K562 (cell line): Measurements from ENCODE around the gene PTPRM. TPM values are rescaled to one million over a fixed set of nuclear protein-coding genes. Genes with fewer than 3 reads are reported as not detected.

Experiments
- ATAC-seq: fragments of 200-7000 bp; cut with Tn5 transposase; 3 replicates; pipeline ENCODE4 v1.9.1; 2020; ENCODE audit warnings: moderate library complexity
- BruUV-seq: library from RNA; stranded (reverse); fragments of 400-500 nt; replicated peaks from 2 replicates; lab custom pipeline; 2021; lab: Mats Ljungman, UMichigan
- CTCF ChIA-PET: fragments of 300-600 bp; formaldehyde crosslinking; extraction: SDS; loops from one replicate; lab custom pipeline; 2021; ENCODE audit warnings: low intra/inter-chr PET ratio; lab: Yijun Ruan, JAX
- POLR2A ChIA-PET: fragments of 300-600, 350-650 bp; sonication (Branson Sonifier 250); formaldehyde crosslinking; extraction: SDS; loops from one replicate; lab custom pipeline; 2021; ENCODE audit warnings: antibody characterized with exemption, inconsistent platforms; lab: Yijun Ruan, JAX
- DNase-seq, 4 experiments: peaks; one replicate each; pipeline versions ENCODE4 v3.0.0 to v3.0.0-alpha.2; 2011 to 2018; ENCODE audit warnings: low spot score in 3 of 4, mixed read lengths in 3 of 4; ENCODE audit errors: extremely low read depth in 1 of 4
- FAIRE-seq: peaks from 2 replicates; lab custom pipeline; 2011; peaks lifted over from hg19 to GRCh38; lab: Jason Lieb, UNC
- H2AFZ ChIP-seq: 2 replicates; pipeline ENCODE4 v1.6.0; 2011; ENCODE audit warnings: low read depth, low read length, control low read depth, inconsistent platforms
- H3K27ac ChIP-seq: fragments of 200-600 bp; 3 replicates; pipeline ENCODE4 v1.8.0; 2011; ENCODE audit warnings: low read depth, mild to moderate bottlenecking, control low read depth, inconsistent platforms, low read length, moderate library complexity, mixed read lengths; ENCODE audit errors: extremely low read depth
- H3K27me3 ChIP-seq, 2 experiments: fragments of 300-600 bp in 1 of 2; 2 replicates in 1 of 2; 3 replicates in 1 of 2; pipeline versions ENCODE4 v1.6.0 to v1.8.0; 2011; ENCODE audit warnings: inconsistent platforms in 2 of 2, low read length in 2 of 2, mild to moderate bottlenecking in 1 of 2, mixed read lengths in 1 of 2, moderate library complexity in 1 of 2; ENCODE audit not compliant: control insufficient read depth in 2 of 2, insufficient read depth in 2 of 2
- H3K36me3 ChIP-seq: fragments of 300-600 bp; 3 replicates; pipeline ENCODE4 v1.8.0; 2011; ENCODE audit warnings: mild to moderate bottlenecking, low read length, inconsistent platforms; ENCODE audit not compliant: control insufficient read depth, insufficient read depth
- H3K4me1 ChIP-seq, 2 experiments: fragments of 200-600 bp in 1 of 2; replicated peaks in 1 of 2; 2 replicates in 1 of 2; 3 replicates in 1 of 2; pipeline versions ENCODE4 v1.5.1 to v1.8.0; 2011; ENCODE audit warnings: inconsistent platforms in 2 of 2, low read length in 2 of 2, mild to moderate bottlenecking in 1 of 2, mixed read lengths in 1 of 2, moderate library complexity in 1 of 2; ENCODE audit not compliant: control insufficient read depth in 2 of 2, insufficient read depth in 2 of 2
- H3K4me2 ChIP-seq: 2 replicates; pipeline ENCODE4 v1.6.1; 2011; ENCODE audit warnings: low read length, control low read depth, inconsistent platforms, mixed read lengths; ENCODE audit not compliant: insufficient read depth
- H3K4me3 ChIP-seq: fragments of 200-600 bp; sonication (generic), shearing (Covaris generic); 2 replicates; pipeline ENCODE4 v1.5.1; 2016; ENCODE audit warnings: control low read depth, inconsistent platforms
- H3K79me2 ChIP-seq: fragments of 200-600 bp; 3 replicates; pipeline ENCODE4 v1.8.0; 2011; ENCODE audit warnings: low read length, inconsistent platforms; ENCODE audit not compliant: control insufficient read depth, insufficient read depth
- H3K9ac ChIP-seq, 2 experiments: 2 replicates each; pipeline versions ENCODE4 v1.6.0 to v1.6.1; 2011; ENCODE audit warnings: low read depth in 2 of 2, low read length in 2 of 2, control low read depth in 1 of 2, inconsistent platforms in 1 of 2, mild to moderate bottlenecking in 1 of 2, mixed read lengths in 1 of 2; ENCODE audit not compliant: insufficient read depth in 1 of 2
- H3K9me1 ChIP-seq: one replicate; pipeline ENCODE4 v1.6.0; 2011; ENCODE audit warnings: inconsistent platforms, mild to moderate bottlenecking, low read length, moderate library complexity; ENCODE audit not compliant: control insufficient read depth, insufficient read depth
- H3K9me3 ChIP-seq: replicated peaks from 2 replicates; pipeline ENCODE4 v1.5.1; 2011; ENCODE audit warnings: low read depth, low read length, inconsistent platforms; ENCODE audit not compliant: control insufficient read depth, insufficient read depth
- H4K20me1 ChIP-seq: replicated peaks from 2 replicates; pipeline ENCODE4 v1.6.1; 2011; ENCODE audit warnings: low read length, inconsistent platforms, mixed read lengths; ENCODE audit not compliant: control insufficient read depth, insufficient read depth
- FIP1L1 ChIP-seq: fragments of 200-400 bp; formaldehyde crosslinking; IDR thresholded peaks from 2 replicates; pipeline ENCODE4 v1.6.1; 2018; ENCODE audit warnings: mild to moderate bottlenecking, low read depth, low read length; ENCODE audit not compliant: poor library complexity, severe bottlenecking
- HDAC1 ChIP-seq, 2 experiments: fragments of 450-650 bp; IDR thresholded peaks; 2 replicates each; pipeline ENCODE4 v1.6.1; 2016 to 2017; ENCODE audit warnings: inconsistent platforms in 1 of 2, mild to moderate bottlenecking in 1 of 2, moderate library complexity in 1 of 2
- HLTF ChIP-seq: fragments of 450-650 bp; IDR thresholded peaks from 2 replicates; pipeline ENCODE4 v1.6.1; 2016
- HNRNPH1 ChIP-seq: fragments of 200-400 bp; formaldehyde crosslinking; optimal IDR thresholded peaks from 2 replicates; pipeline ENCODE3; 2017; ENCODE audit warnings: low read depth, mild to moderate bottlenecking, low read length, moderate library complexity
- KLF13 ChIP-seq: fragments of 450-650 bp; IDR thresholded peaks from 2 replicates; pipeline ENCODE4 v1.6.1; 2016; ENCODE audit warnings: missing genetic modification characterization, low read depth, mild to moderate bottlenecking, missing compliant biosample characterization, moderate library complexity, borderline replicate concordance
- LEF1 ChIP-seq: fragments of 450-650 bp; IDR thresholded peaks from 2 replicates; pipeline ENCODE4 v1.6.1; 2016; ENCODE audit warnings: mild to moderate bottlenecking
- MECOM ChIP-seq: fragments of 250-450 bp; sonication (Bioruptor Pico); IDR thresholded peaks from 2 replicates; pipeline ENCODE4 v1.8.0; 2022; ENCODE audit warnings: inconsistent platforms
- PPARD ChIP-seq: fragments of 250-450 bp; sonication (Bioruptor Pico); IDR thresholded peaks from 2 replicates; pipeline ENCODE4 v1.8.0; 2022; ENCODE audit warnings: inconsistent platforms, mild to moderate bottlenecking, moderate library complexity
- SETDB1 ChIP-seq: IDR thresholded peaks from one replicate; pipeline ENCODE4 v1.6.1; 2012; ENCODE audit warnings: low read length, control low read depth, inconsistent platforms
- SNIP1 ChIP-seq: fragments of 450-650 bp; IDR thresholded peaks from 2 replicates; pipeline ENCODE4 v1.7.1; 2017; ENCODE audit warnings: low read depth, mild to moderate bottlenecking
- U2AF2 ChIP-seq: fragments of 200-400 bp; formaldehyde crosslinking; optimal IDR thresholded peaks from 2 replicates; pipeline ENCODE3; 2017; ENCODE audit warnings: low read depth, mild to moderate bottlenecking, low read length
- ZFP30 ChIP-seq: fragments of 250-450 bp; sonication (Bioruptor Pico); IDR thresholded peaks from 2 replicates; pipeline ENCODE4 v1.8.0; 2022; ENCODE audit warnings: moderate library complexity, mild to moderate bottlenecking, inconsistent platforms, borderline replicate concordance
- ZKSCAN3 ChIP-seq: fragments of 250-450 bp; sonication (Bioruptor Pico); IDR thresholded peaks from 2 replicates; pipeline ENCODE4 v1.4.0; 2020
- ZNF121 ChIP-seq: sonication (generic); formaldehyde crosslinking; conservative IDR thresholded peaks from 2 replicates; pipeline ENCODE4 v1.8.0; 2022; ENCODE audit warnings: missing genetic modification reagents
- ZNF830 ChIP-seq: fragments of 250-450 bp; sonication (Bioruptor Pico); IDR thresholded peaks from 2 replicates; pipeline ENCODE4 v1.5.0; 2021; ENCODE audit warnings: mild to moderate bottlenecking
- ZSCAN32 ChIP-seq: fragments of 450-650 bp; formaldehyde crosslinking; IDR thresholded peaks from 2 replicates; pipeline ENCODE4 v1.4.0; 2020; ENCODE audit warnings: mild to moderate bottlenecking, moderate library complexity
- WGBS: fragments of 100-300 bp; shearing (Covaris generic); methylation state at CpG from one replicate; pipeline ENCODE4 v1.1.6; 2016; ENCODE audit warnings: low coverage, mixed read lengths; ENCODE audit not compliant: insufficient coverage; ENCODE audit errors: missing lambda C conversion rate; 5-methylcytosine and 5-hydroxymethylcytosine counted together
- in situ Hi-C: fragments of 300-500 bp; cut with MboI; formaldehyde crosslinking; loops from 4 replicates; pipeline ENCODE4 v1.15.0; 2018; ENCODE audit warnings: inconsistent platforms, mixed read lengths
- intact Hi-C: fragments of 100-400 bp; cut with micrococcal nuclease; formaldehyde crosslinking; loops from 2 replicates; pipeline ENCODE4 v1.14.2; 2022
- polyA plus RNA-seq, 8 experiments: library from polyadenylated mRNA; depleted of rRNA in 4 of 8; stranded (reverse) in 5 of 8; unstranded in 3 of 8; fragments of >200 nt; fragmentation: Nextera tagmentation in 2 of 8; fragmentation: Illumina TruSeq in 1 of 8; extraction: Ambion mirVana in 2 of 8; extraction: Trizol in 1 of 8; gene quantifications; 2 replicates each; pipeline versions ENCODE4 v1.2.1 to v1.2.3, GENCODE V29; 2011 to 2014; ENCODE audit warnings: inconsistent platforms in 1 of 8, missing spikeins in 1 of 8
- total RNA-seq, 7 experiments: library from RNA; depleted of rRNA in 6 of 7; stranded (reverse); fragments of >200 nt in 6 of 7; fragmentation: Illumina TruSeq in 2 of 7; extraction: Trizol in 2 of 7; gene quantifications; 2 replicates each; pipeline versions ENCODE4 v1.2.1 to v1.2.3, GENCODE V29; 2011 to 2021; ENCODE audit warnings: low replicate concordance in 1 of 7
- TF ChIP-seq, protein P1 (sequence below): fragments of 450-650 bp; IDR thresholded peaks from 2 replicates; pipeline ENCODE4 v1.6.1; 2016; ENCODE audit warnings: low read depth, mild to moderate bottlenecking, moderate library complexity

The PTPRM gene
- total and polyA plus RNA-seq, 9 of the 15 experiments (the other 6 are each of a cell fraction or from before 2014, with no cell fraction given), result 0.03 to 0.16 (median 0.08) TPM; not detected in 3

DNA sequence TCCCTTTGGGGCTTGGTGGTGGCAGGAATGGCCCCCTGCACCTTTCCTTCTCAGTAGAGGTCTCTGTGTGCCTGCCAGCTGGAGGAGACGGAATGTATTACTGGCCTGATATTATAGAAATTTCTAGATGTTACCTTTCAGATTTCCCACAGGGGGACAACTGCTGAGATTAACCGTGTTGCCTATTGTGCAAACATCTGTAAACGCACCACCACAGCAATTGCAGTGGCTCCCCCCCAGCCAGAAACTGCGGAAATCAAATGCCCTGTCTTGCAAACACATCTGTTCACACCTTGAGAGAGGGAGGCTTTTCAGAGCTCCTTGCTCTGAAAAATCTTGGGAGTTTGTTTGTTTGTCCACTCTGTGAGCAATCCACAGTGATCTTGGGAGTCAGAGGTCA is 772.1 kb downstream of the PTPRM start:
- Histone ChIP-seq H3K4me3 (no peak overlapping the region), H4K20me1 (no peaks in the 10 kb centered on the region), H3K27ac (no peak overlapping the region), H3K4me2 (no peak overlapping the region), H3K9ac (no peak overlapping the region), H3K79me2 (no peaks in the 10 kb centered on the region), H2AFZ (no peak overlapping the region), H3K9me3 (no peaks in the 10 kb centered on the region), H3K36me3 (no peaks in the 10 kb centered on the region), H3K27me3 (peaks cover 5 to 31% of the 10 kb centered on the region in 2 experiments; a peak in 2 of 5 replicates), H3K9me1 (no peaks in the 10 kb centered on the region), H3K4me1 (no peaks in the 10 kb centered on the region)
- WGBS, result 0% methylated on average over 4 of the region's 4 CpGs
- CTCF ChIA-PET, result no interaction called here
- BruUV-seq, result no TSS peak
- TF ChIP-seq SETDB1 (no peak), ZNF121 (CRISPR knock-in tag) (no peak), SNIP1 (no peak), ZNF830 (CRISPR knock-in tag) (no peak)
- DNase-seq (no peak), ATAC-seq (no peak), FAIRE-seq (no peak)
- intact Hi-C loops (no loop called here), in situ Hi-C loops (no loop called here)
- POLR2A ChIA-PET, result no interaction called here

DNA sequence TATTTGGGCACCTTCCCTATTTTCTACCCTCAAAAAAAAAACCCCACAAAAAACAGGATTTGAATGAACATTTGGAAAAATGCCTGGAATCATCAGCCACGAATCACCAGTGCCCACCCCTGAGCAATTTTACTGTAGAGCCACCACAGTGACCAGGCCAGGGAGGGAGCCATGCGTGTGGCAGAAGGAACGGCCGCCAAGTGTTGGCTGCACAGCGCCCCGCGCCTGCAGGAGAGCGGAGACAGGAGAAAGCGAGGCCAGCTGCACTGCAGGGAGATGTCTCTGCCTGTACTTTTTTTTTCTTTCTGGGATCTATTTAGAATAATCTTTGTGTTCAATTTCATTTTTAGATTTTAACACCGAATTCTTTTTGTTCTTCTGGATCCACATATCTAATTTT is 772.8 kb downstream of the PTPRM start:
- Histone ChIP-seq H3K27me3 (peaks cover 5 to 24% of the 10 kb centered on the region in 2 experiments; a peak in 2 of 5 replicates), H3K9me3 (no peaks in the 10 kb centered on the region), H3K36me3 (no peaks in the 10 kb centered on the region), H3K79me2 (no peaks in the 10 kb centered on the region), H3K9me1 (no peaks in the 10 kb centered on the region), H3K4me1 (no peaks in the 10 kb centered on the region), H3K4me2 (no peak overlapping the region), H3K9ac (no peak overlapping the region), H3K27ac (no peak overlapping the region), H4K20me1 (no peaks in the 10 kb centered on the region), H2AFZ (no peak overlapping the region), H3K4me3 (no peak overlapping the region)
- WGBS, result under 1% methylated on average over 10 of the region's 10 CpGs
- DNase-seq (no peak), ATAC-seq (0 out of 3 replicates have a peak, but pooled peaks have one; percentile 38), FAIRE-seq (no peak)
- no TSS peak for BruUV-seq
- in situ Hi-C loops (no loop called here), intact Hi-C loops (no loop called here)
- POLR2A ChIA-PET, result interaction anchor here (1.1 kb wide), 1 partner anchor 8 kb away, joined by 3 read pairs; no protein-coding TSS in a partner anchor
- CTCF ChIA-PET, result no interaction called here
- TF ChIP-seq ZKSCAN3 (CRISPR knock-in tag), result no peak
- no peak for TF ChIP-seq LEF1
- TF ChIP-seq PPARD (CRISPR knock-in tag), result no peak
- no peak for TF ChIP-seq U2AF2
- no peak for TF ChIP-seq HNRNPH1
- no peak for TF ChIP-seq MECOM (CRISPR knock-in tag)
- TF ChIP-seq ZFP30, result no peak
- no peak for TF ChIP-seq KLF13 (tag)
- no peak for TF ChIP-seq FIP1L1
- no peak for TF ChIP-seq HDAC1 (IDR thresholded peaks at IDR 0.05)
- TF ChIP-seq, protein P1, sequence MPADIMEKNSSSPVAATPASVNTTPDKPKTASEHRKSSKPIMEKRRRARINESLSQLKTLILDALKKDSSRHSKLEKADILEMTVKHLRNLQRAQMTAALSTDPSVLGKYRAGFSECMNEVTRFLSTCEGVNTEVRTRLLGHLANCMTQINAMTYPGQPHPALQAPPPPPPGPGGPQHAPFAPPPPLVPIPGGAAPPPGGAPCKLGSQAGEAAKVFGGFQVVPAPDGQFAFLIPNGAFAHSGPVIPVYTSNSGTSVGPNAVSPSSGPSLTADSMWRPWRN, result no peak
- TF ChIP-seq HLTF, result no peak
- TF ChIP-seq ZSCAN32 (CRISPR knock-in tag), result no peak
